ENCODE data around the gene MAP6D1. TPM values are rescaled to one million over a fixed set of nuclear protein-coding genes. Genes with fewer than 3 reads are reported as not detected.

Gene MAP6D1
- polyA plus RNA-seq = 8.7 and 13.6 TPM in 2 replicates

GRCh38 chr3:183825456-183826161, at the start of gene MAP6D1:
Gene MAP6D1, minus strand, starts transcription at chr3:183825577. Its CDS starts 30 bp downstream, at chr3:183825547.

Other genes starting within 250 kb of the MAP6D1 start
- 13.1 and 15.4 TPM in 2 replicates for gene KLHL24, start 190.0 kb downstream of the MAP6D1 start, polyA plus RNA-seq
- gene YEATS2, start 127.8 kb downstream of the MAP6D1 start, polyA plus RNA-seq = 2.2 and 6.2 TPM in 2 replicates
- 42.5 and 47.4 TPM in 2 replicates for gene PARL, start 59.3 kb upstream of the MAP6D1 start, polyA plus RNA-seq
- gene ABCC5, start 192.3 kb upstream of the MAP6D1 start, polyA plus RNA-seq = 22.7 and 35.8 TPM in 2 replicates
- not detected in 2 replicates for gene HTR3D, start 206.2 kb upstream of the MAP6D1 start, polyA plus RNA-seq
- gene HTR3C, start 227.5 kb upstream of the MAP6D1 start, polyA plus RNA-seq = not detected in 2 replicates

Data from Purkinje cell (primary cell).